Loucy (cell line): ENCODE results near the gene UGT3A1.

Experiments used
- H2AFZ ChIP-seq: fragments of 200-600 bp; sonication (generic); 2 replicates; pipeline ENCODE4 v1.6.0; 2016; ENCODE audit warnings: antibody characterized with exemption, mild to moderate bottlenecking, low read length, moderate library complexity
- H3F3A ChIP-seq: fragments of 200-600 bp; 2 replicates; pipeline ENCODE4 v1.6.0; 2016; ENCODE audit warnings: antibody characterized with exemption, low read depth, mild to moderate bottlenecking
- H3K27me3 ChIP-seq: fragments of 200-600 bp; sonication (generic); 2 replicates; pipeline ENCODE4 v1.6.1; 2014; ENCODE audit warnings: low read length, mild to moderate bottlenecking; ENCODE audit not compliant: insufficient read depth, poor library complexity, severe bottlenecking
- H3K36me3 ChIP-seq: fragments of 200-600 bp; sonication (generic); 2 replicates; pipeline ENCODE4 v1.6.1; 2016; ENCODE audit warnings: low read length; ENCODE audit not compliant: insufficient read depth
- H3K4me1 ChIP-seq: fragments of 200-600 bp; sonication (generic); 2 replicates; pipeline ENCODE4 v1.5.1; 2014; ENCODE audit warnings: low read length, mild to moderate bottlenecking; ENCODE audit not compliant: insufficient read depth, poor library complexity, severe bottlenecking
- H3K4me2 ChIP-seq: fragments of 200-600 bp; sonication (generic); 2 replicates; pipeline ENCODE4 v1.6.0; 2014; ENCODE audit warnings: antibody characterized with exemption, low read length, low read depth, mild to moderate bottlenecking; ENCODE audit not compliant: poor library complexity, severe bottlenecking
- H3K4me3 ChIP-seq: fragments of 200-600 bp; sonication (generic); 2 replicates; pipeline ENCODE4 v1.5.1; 2014; ENCODE audit warnings: low read length, mild to moderate bottlenecking, mixed read lengths; ENCODE audit not compliant: poor library complexity, severe bottlenecking
- H3K79me2 ChIP-seq: fragments of 200-600 bp; sonication (generic); 2 replicates; pipeline ENCODE4 v1.6.1; 2014; ENCODE audit warnings: low read length; ENCODE audit not compliant: insufficient read depth
- H3K9ac ChIP-seq: fragments of 200-600 bp; sonication (generic); 2 replicates; pipeline ENCODE4 v1.6.0; 2014; ENCODE audit warnings: mild to moderate bottlenecking, low read depth, low read length, moderate library complexity; ENCODE audit not compliant: poor library complexity, severe bottlenecking
- H3K9me2 ChIP-seq: fragments of 200-600 bp; sonication (generic); replicated peaks from 2 replicates; pipeline ENCODE4 v1.6.1; 2016; ENCODE audit warnings: low read depth, low read length, mixed read lengths
- H3K9me3 ChIP-seq: fragments of 200-600 bp; sonication (generic); 2 replicates; pipeline ENCODE4 v1.6.1; 2014; ENCODE audit warnings: mild to moderate bottlenecking, antibody characterized with exemption, low read length, low read depth; ENCODE audit not compliant: insufficient read depth
- H4K20me1 ChIP-seq: fragments of 200-600 bp; sonication (generic); 2 replicates; pipeline ENCODE4 v1.6.0; 2014; ENCODE audit warnings: antibody characterized with exemption, low read length, mild to moderate bottlenecking; ENCODE audit not compliant: insufficient read depth, poor library complexity, severe bottlenecking
- EZH2phosphoT487 ChIP-seq: fragments of 200-600 bp; IDR thresholded peaks from 2 replicates; pipeline ENCODE4 v1.6.1; 2018; ENCODE audit warnings: antibody characterized with exemption, mild to moderate bottlenecking, moderate library complexity, borderline replicate concordance
- TF ChIP-seq, protein P1 (sequence below): fragments of 200-600 bp; sonication (generic); conservative IDR thresholded peaks from 2 replicates; pipeline ENCODE4 v1.5.1; 2014; ENCODE audit warnings: mild to moderate bottlenecking, antibody characterized with exemption, low read length

The UGT3A1 gene

GRCh38 chr5:36007366-36007765, 16.2 kb upstream of the UGT3A1 start:
- Histone ChIP-seq H3F3A (no peaks in the 10 kb centered on the region), H3K9ac (no peak overlapping the region), H2AFZ (no peak overlapping the region), H3K9me2 (no peaks in the 10 kb centered on the region), H3K36me3 (no peaks in the 10 kb centered on the region), H3K79me2 (no peaks in the 10 kb centered on the region), H3K4me1 (peaks cover 15% of the 10 kb centered on the region), H3K27me3 (no peaks in the 10 kb centered on the region), H3K9me3 (peaks cover 15% of the 10 kb centered on the region; the same call in 1 of the 2 replicates), H3K4me3 (no peak overlapping the region), H4K20me1 (no peaks in the 10 kb centered on the region), H3K4me2 (no peak overlapping the region)
- TF ChIP-seq, protein P1, sequence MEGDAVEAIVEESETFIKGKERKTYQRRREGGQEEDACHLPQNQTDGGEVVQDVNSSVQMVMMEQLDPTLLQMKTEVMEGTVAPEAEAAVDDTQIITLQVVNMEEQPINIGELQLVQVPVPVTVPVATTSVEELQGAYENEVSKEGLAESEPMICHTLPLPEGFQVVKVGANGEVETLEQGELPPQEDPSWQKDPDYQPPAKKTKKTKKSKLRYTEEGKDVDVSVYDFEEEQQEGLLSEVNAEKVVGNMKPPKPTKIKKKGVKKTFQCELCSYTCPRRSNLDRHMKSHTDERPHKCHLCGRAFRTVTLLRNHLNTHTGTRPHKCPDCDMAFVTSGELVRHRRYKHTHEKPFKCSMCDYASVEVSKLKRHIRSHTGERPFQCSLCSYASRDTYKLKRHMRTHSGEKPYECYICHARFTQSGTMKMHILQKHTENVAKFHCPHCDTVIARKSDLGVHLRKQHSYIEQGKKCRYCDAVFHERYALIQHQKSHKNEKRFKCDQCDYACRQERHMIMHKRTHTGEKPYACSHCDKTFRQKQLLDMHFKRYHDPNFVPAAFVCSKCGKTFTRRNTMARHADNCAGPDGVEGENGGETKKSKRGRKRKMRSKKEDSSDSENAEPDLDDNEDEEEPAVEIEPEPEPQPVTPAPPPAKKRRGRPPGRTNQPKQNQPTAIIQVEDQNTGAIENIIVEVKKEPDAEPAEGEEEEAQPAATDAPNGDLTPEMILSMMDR: no peak
- no peak for TF ChIP-seq EZH2phosphoT487

DNA sequence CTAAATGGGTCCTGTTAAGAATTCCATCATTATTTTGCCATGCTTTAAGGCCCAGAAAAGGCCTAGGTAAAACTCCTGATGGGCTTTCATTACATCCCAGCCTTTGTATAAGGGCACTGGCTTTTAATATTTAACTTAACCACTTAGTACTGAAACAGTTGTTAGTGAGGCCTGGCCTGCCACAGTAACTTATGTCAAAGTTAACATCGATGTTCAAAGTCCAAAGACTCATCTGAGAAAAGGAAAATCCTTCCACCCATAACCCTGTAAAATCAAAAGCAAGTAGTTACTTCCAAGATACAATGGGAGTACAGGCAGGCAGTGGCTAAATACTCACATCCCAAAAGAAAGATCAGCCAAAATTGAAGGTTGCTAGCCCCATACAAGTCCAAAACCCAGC, 15.0 kb upstream of the UGT3A1 start:
- H3F3A ChIP-seq: no peaks in the 10 kb centered on the region
- no peak for TF ChIP-seq EZH2phosphoT487
- TF ChIP-seq, protein P1: no peak
- no peaks in the 10 kb centered on the region for H3K27me3 ChIP-seq
- H3K4me3 ChIP-seq: no peak overlapping the region
- no peak overlapping the region for H3K9ac ChIP-seq
- H3K9me2 ChIP-seq: no peaks in the 10 kb centered on the region
- H3K4me1 ChIP-seq: peaks cover 15% of the 10 kb centered on the region
- H3K79me2 ChIP-seq: no peaks in the 10 kb centered on the region
- H3K9me3 ChIP-seq: peaks cover 12% of the 10 kb centered on the region; the same call in 1 of the 2 replicates
- no peaks in the 10 kb centered on the region for H3K36me3 ChIP-seq
- no peaks in the 10 kb centered on the region for H4K20me1 ChIP-seq
- no peak overlapping the region for H2AFZ ChIP-seq
- H3K4me2 ChIP-seq: no peak overlapping the region

DNA sequence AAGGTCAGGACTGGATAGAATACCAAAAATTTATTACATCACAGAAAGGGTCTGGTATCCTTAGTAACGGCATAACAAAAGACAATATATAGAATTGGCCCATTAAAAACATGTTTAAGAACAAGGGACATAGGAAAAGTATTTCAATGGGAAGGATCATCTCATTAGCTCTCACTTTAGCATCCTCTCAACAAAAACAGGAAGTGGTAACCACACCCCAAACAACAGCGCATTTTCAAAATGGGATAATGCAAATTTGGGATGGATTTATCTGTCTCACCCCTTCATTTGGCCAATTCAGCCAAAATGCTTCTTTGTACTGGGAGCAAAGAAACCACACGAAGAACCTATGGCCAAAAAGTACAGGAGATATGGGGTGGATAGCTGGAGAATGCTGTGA, 9.8 kb upstream of the UGT3A1 start:
- no peaks in the 10 kb centered on the region for H3K9me3 ChIP-seq
- no peak for TF ChIP-seq EZH2phosphoT487
- TF ChIP-seq, protein P1: no peak
- peaks cover 21% of the 10 kb centered on the region for H3K4me1 ChIP-seq
- no peaks in the 10 kb centered on the region for H3F3A ChIP-seq
- no peak overlapping the region for H3K4me2 ChIP-seq
- no peaks in the 10 kb centered on the region for H3K79me2 ChIP-seq
- H3K9ac ChIP-seq: no peak overlapping the region
- no peaks in the 10 kb centered on the region for H3K27me3 ChIP-seq
- H3K4me3 ChIP-seq: no peak overlapping the region
- no peaks in the 10 kb centered on the region for H3K36me3 ChIP-seq
- H4K20me1 ChIP-seq: no peaks in the 10 kb centered on the region
- no peaks in the 10 kb centered on the region for H3K9me2 ChIP-seq
- no peak overlapping the region for H2AFZ ChIP-seq
